Activated T-helper 2 cell treated with anti-CD3 and anti-CD28 coated beads, Interferon-gamma antibody, Interleukin-2, Interleukin-4, amounts not matched to agents 10 μg/mL and 5 μg/mL and 100 μg/mL, durations not matched to agents 14 hours and 24 hours and 36 hours (primary cell): ENCODE data around the gene IRF6. TPM values are rescaled to one million over a fixed set of nuclear protein-coding genes. Genes with fewer than 3 reads are reported as not detected.
A peak's percentile ranks its signal among the peaks of the same experiment; 100 is the strongest.

Experiments used
- DNase-seq: peaks from one replicate; pipeline ENCODE4 v3.0.0; 2021; ENCODE audit warnings: low spot score
- H3K27ac Mint-ChIP-seq: one replicate; pipeline ENCODE4 v1.8.0; 2021; ENCODE audit warnings: mixed read lengths
- H3K27me3 Mint-ChIP-seq: one replicate; pipeline ENCODE4 v1.8.0; 2021; ENCODE audit warnings: low read depth, mixed read lengths
- H3K36me3 Mint-ChIP-seq: one replicate; pipeline ENCODE4 v1.8.0; 2021; ENCODE audit warnings: low read depth, mixed read lengths
- H3K4me1 Mint-ChIP-seq: one replicate; pipeline ENCODE4 v1.8.0; 2021; ENCODE audit warnings: low read depth, mixed read lengths
- H3K4me3 Mint-ChIP-seq: one replicate; pipeline ENCODE4 v1.8.0; 2021; ENCODE audit warnings: low read depth, mild to moderate bottlenecking, moderate library complexity, mixed read lengths
- H3K9me3 Mint-ChIP-seq: one replicate; pipeline ENCODE4 v1.8.0; 2021; ENCODE audit warnings: mixed read lengths
- intact Hi-C: fragments of 100-400 bp; cut with micrococcal nuclease; formaldehyde crosslinking; loops from one replicate; pipeline ENCODE4 v1.15.1; 2023
- total RNA-seq: library from RNA; stranded (reverse); gene quantifications from 2 replicates; pipeline ENCODE4 v1.2.3, GENCODE V29; 2022

IRF6 gene
- total RNA-seq: 0.25 TPM in 1 of 2 replicates, not detected in the other

- H3K9me3 Mint-ChIP-seq: no peaks in the 10 kb centered on the region
- H3K4me3 Mint-ChIP-seq: no peak within 1 kb of the TSS
- no peaks in the 10 kb centered on the region for H3K36me3 Mint-ChIP-seq
- no peak for DNase-seq
- peaks cover 8% of the 10 kb centered on the region for H3K27me3 Mint-ChIP-seq
- no peak within 1 kb of the TSS for H3K27ac Mint-ChIP-seq
- intact Hi-C loops: no loop called here
- peaks cover 12% of the 10 kb centered on the region for H3K4me1 Mint-ChIP-seq
Observed at GRCh38 chr1:209805875-209806760, at the start of gene IRF6. TSS of gene IRF6 (minus strand) at chr1:209806142. CDS start at chr1:209801413, 4,729 bp downstream.

DNA sequence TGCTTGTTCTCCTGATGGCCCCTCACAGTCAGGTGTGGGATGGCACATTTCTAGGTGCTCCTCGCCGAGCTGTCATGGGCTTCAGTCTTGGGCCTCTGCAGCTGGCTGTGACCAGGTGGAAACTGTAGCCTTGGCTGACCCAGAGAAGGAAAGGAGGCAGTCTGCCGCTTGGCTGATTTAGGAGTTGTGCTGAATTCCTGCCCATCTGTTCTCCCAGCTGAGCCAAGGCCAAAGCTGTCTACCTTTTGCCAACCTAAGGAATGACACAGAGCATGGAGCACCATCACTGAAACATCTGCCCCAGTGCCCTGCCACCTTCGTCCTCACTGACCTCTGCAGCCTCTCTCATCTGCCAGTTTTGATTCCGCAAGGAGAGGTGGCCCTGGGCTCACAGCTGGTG is 49.7 kb upstream of the IRF6 start:
- DNase-seq: no peak
- intact Hi-C loops: loop anchor here (2.0 kb wide), 1 partner anchor 15 kb away; no protein-coding TSS in a partner anchor
- Mint-ChIP-seq H3K4me3 (no peak overlapping the region), H3K9me3 (no peaks in the 10 kb centered on the region), H3K4me1 (peaks cover 6% of the 10 kb centered on the region), H3K36me3 (peaks cover 41% of the 10 kb centered on the region), H3K27me3 (no peaks in the 10 kb centered on the region), H3K27ac (no peak overlapping the region)

DNA sequence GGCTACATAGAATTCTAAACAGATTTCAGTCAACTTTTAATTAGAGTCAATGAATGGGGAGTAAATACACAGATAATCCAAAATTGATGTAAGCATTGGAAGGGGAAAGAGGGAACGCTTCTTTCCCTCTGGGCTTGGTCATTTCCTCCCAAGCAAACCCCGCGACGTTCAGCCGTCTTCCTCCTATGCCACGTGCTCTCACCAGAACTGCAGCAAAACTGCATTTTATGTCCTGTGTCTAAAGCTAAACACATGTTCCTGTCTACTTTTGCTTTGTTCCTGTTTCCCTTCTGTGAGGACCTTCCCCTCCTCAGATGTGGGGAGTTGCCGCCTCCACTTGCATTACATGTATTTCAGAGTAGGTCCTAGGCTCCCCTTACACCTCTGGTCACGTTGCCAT is 49.1 kb upstream of the IRF6 start:
- no peaks in the 10 kb centered on the region for H3K27me3 Mint-ChIP-seq
- intact Hi-C loops: no loop called here
- H3K27ac Mint-ChIP-seq: no peak overlapping the region
- H3K36me3 Mint-ChIP-seq: peaks cover 47% of the 10 kb centered on the region
- H3K4me1 Mint-ChIP-seq: peaks cover 6% of the 10 kb centered on the region
- H3K9me3 Mint-ChIP-seq: no peaks in the 10 kb centered on the region
- no peak for DNase-seq
- H3K4me3 Mint-ChIP-seq: no peak overlapping the region

GRCh38 chr1:209854196-209854595 is 48.3 kb upstream of the IRF6 start:
- peaks cover 8% of the 10 kb centered on the region for H3K4me1 Mint-ChIP-seq
- H3K36me3 Mint-ChIP-seq: peaks cover 55% of the 10 kb centered on the region
- H3K27ac Mint-ChIP-seq: peak overlapping the region; percentile 42
- no peaks in the 10 kb centered on the region for H3K9me3 Mint-ChIP-seq
- DNase-seq: no peak
- intact Hi-C loops: no loop called here
- no peak overlapping the region for H3K4me3 Mint-ChIP-seq
- no peaks in the 10 kb centered on the region for H3K27me3 Mint-ChIP-seq

GRCh38 chr1:209853676-209854075 is 47.7 kb upstream of the IRF6 start:
- no peak overlapping the region for H3K27ac Mint-ChIP-seq
- H3K4me3 Mint-ChIP-seq: no peak overlapping the region
- peaks cover 9% of the 10 kb centered on the region for H3K4me1 Mint-ChIP-seq
- H3K9me3 Mint-ChIP-seq: no peaks in the 10 kb centered on the region
- H3K27me3 Mint-ChIP-seq: no peaks in the 10 kb centered on the region
- intact Hi-C loops: no loop called here
- H3K36me3 Mint-ChIP-seq: peaks cover 58% of the 10 kb centered on the region
- DNase-seq: no peak

- DNase-seq: no peak
- Mint-ChIP-seq H3K36me3 (peaks cover 84% of the 10 kb centered on the region), H3K4me1 (peaks cover 23% of the 10 kb centered on the region), H3K27ac (no peak overlapping the region), H3K4me3 (no peak overlapping the region), H3K9me3 (no peaks in the 10 kb centered on the region), H3K27me3 (no peaks in the 10 kb centered on the region)
- intact Hi-C loops: no loop called here
Observed at GRCh38 chr1:209850342-209850979, 44.5 kb upstream of the IRF6 start.

GRCh38 chr1:209849388-209849787 is 43.4 kb upstream of the IRF6 start:
- H3K27me3 Mint-ChIP-seq: no peaks in the 10 kb centered on the region
- intact Hi-C loops: no loop called here
- peaks cover 84% of the 10 kb centered on the region for H3K36me3 Mint-ChIP-seq
- DNase-seq: no peak
- no peaks in the 10 kb centered on the region for H3K9me3 Mint-ChIP-seq
- no peak overlapping the region for H3K27ac Mint-ChIP-seq
- H3K4me1 Mint-ChIP-seq: peaks cover 23% of the 10 kb centered on the region
- H3K4me3 Mint-ChIP-seq: no peak overlapping the region

GRCh38 chr1:209845408-209845725 is 39.4 kb upstream of the IRF6 start:
- no peak for DNase-seq
- no peak overlapping the region for H3K27ac Mint-ChIP-seq
- intact Hi-C loops: no loop called here

GRCh38 chr1:209844695-209845407 is 38.9 kb upstream of the IRF6 start:
- Mint-ChIP-seq H3K9me3 (no peaks in the 10 kb centered on the region), H3K4me1 (peaks cover 31% of the 10 kb centered on the region), H3K27ac (no peak overlapping the region), H3K27me3 (no peaks in the 10 kb centered on the region), H3K4me3 (no peak overlapping the region), H3K36me3 (peaks cover 85% of the 10 kb centered on the region)
- no peak for DNase-seq
- intact Hi-C loops: no loop called here

More at GRCh38 chr1:209845408-209845725, 39.4 kb upstream of the IRF6 start:
- Mint-ChIP-seq H3K9me3 (no peaks in the 10 kb centered on the region), H3K27me3 (no peaks in the 10 kb centered on the region), H3K36me3 (peaks cover 85% of the 10 kb centered on the region), H3K4me3 (no peak overlapping the region), H3K4me1 (peaks cover 26% of the 10 kb centered on the region)

- no peak for DNase-seq
Observed at GRCh38 chr1:209840611-209841010, 34.7 kb upstream of the IRF6 start.

DNA sequence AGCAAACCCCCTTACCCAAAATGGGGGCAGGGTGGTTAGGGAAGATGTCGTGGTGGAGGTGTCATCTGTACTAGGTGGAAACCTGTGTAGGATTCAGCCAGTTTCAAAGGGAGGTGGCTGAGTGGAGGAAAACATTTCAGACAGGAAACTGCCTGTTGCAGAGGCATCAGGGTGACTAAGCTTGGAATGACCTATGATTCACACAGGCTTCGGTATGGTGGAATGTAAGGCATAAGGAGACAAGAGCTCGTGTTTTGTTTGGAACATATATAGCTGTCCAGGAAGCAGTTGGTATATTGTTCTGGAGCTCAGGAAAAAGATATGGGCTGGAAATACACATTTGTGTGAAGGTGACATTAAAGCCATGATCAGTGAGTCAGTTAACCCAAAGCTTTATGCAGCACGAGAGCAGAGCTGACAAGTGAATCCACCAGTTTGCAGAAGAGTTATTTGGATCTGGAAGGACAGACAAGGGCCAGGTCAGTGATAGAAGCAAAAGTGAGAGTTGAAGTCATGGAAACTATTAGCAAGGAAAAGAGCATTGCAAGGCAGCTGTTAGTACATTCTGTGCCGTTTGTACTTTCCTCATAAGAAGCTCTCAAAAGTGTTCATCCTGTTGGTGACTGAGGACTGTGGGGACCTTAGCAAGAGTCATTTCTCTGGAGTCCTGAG is 34.1 kb upstream of the IRF6 start:
- no peaks in the 10 kb centered on the region for H3K9me3 Mint-ChIP-seq
- peaks cover 53% of the 10 kb centered on the region for H3K4me1 Mint-ChIP-seq
- peak overlapping the region; percentile 49 for H3K4me3 Mint-ChIP-seq
- peaks cover 93% of the 10 kb centered on the region for H3K36me3 Mint-ChIP-seq
- no peak for DNase-seq
- peak overlapping the region; percentile 91 for H3K27ac Mint-ChIP-seq
- intact Hi-C loops: loop anchor here (2.0 kb wide), 1 partner anchor 17 kb away; no protein-coding TSS in a partner anchor
- no peaks in the 10 kb centered on the region for H3K27me3 Mint-ChIP-seq

More at GRCh38 chr1:209840611-209841010, 34.7 kb upstream of the IRF6 start:
- Mint-ChIP-seq H3K4me1 (peaks cover 47% of the 10 kb centered on the region), H3K36me3 (peaks cover 93% of the 10 kb centered on the region), H3K27ac (peak overlapping the region; percentile 91), H3K9me3 (no peaks in the 10 kb centered on the region), H3K4me3 (peak overlapping the region; percentile 49), H3K27me3 (no peaks in the 10 kb centered on the region)
- intact Hi-C loops: loop anchor here (2.0 kb wide), 1 partner anchor 16 kb away; no protein-coding TSS in a partner anchor

DNA sequence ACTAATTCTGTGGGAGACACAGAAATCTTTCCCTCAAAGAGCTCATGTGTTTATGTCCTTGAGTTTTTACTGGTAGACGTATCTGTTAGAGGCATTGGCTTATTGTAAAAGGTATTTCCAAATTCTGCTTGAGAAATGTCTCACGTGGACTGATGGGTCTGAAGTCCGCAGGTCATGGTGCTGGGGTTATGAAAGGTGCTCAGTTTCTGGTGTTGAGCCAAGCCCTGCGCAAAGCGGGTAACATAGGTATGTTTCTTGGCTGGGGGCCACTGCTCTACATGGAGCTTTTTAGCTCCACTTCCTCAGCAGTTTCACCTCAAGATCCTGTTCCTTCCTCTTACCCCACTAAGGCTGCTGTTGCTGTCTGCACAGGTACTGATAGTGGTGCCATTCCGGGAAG is 32.6 kb upstream of the IRF6 start:
- no peak overlapping the region for H3K4me3 Mint-ChIP-seq
- DNase-seq: no peak
- H3K27ac Mint-ChIP-seq: peak overlapping the region; percentile 42
- H3K4me1 Mint-ChIP-seq: peaks cover 66% of the 10 kb centered on the region
- H3K36me3 Mint-ChIP-seq: peaks cover 99% of the 10 kb centered on the region
- intact Hi-C loops: no loop called here
- H3K9me3 Mint-ChIP-seq: no peaks in the 10 kb centered on the region
- H3K27me3 Mint-ChIP-seq: no peaks in the 10 kb centered on the region
